ENCODE results near the gene LRRC45.

Gene LRRC45

DNA sequence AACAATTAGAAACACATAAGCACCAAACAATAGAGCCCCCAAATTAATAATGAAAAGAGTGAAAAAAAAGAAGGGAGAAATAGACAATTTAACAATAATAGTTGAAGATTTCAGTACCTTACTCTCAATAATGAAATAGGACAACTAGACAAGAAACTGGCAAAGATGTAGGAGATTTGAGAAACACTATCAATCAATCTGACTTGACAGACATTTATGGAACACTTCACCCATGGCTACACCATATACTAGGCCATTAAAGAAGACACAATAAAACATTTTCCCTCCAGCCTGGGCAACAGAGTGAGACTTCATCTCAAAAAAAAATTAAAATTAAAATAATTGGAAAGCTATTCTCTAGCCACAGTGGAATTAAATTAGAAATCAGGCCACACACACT, 47.5 kb downstream of the LRRC45 start:
- H3K27ac ChIP-seq (ENCODE audit: low read depth, low read length) = no peak overlapping the region
- H3K36me3 ChIP-seq (ENCODE audit: low read length) = no peaks in the 10 kb centered on the region
- no peak overlapping the region for H3K4me3 ChIP-seq (ENCODE audit: insufficient read depth, low read length, poor library complexity, severe bottlenecking)
- no peaks in the 10 kb centered on the region for H3K9me2 ChIP-seq (replicated peaks; ENCODE audit: insufficient read depth, low read length)
- H3K27me3 ChIP-seq (ENCODE audit: low read length) = no peaks in the 10 kb centered on the region
- no peaks in the 10 kb centered on the region for H4K20me1 ChIP-seq (ENCODE audit: low read depth, low read length)
- H3K79me2 ChIP-seq (ENCODE audit: insufficient read depth, low read length) = no peaks in the 10 kb centered on the region
- H3K9ac ChIP-seq (ENCODE audit: low read length) = no peak overlapping the region
- H3K9me3 ChIP-seq (ENCODE audit: insufficient read depth, low read length) = no peaks in the 10 kb centered on the region
- H3K4me2 ChIP-seq (ENCODE audit: low read depth, low read length, poor library complexity, severe bottlenecking) = no peak overlapping the region
- H2AFZ ChIP-seq (ENCODE audit: low read depth, low read length, severe bottlenecking) = no peak overlapping the region
- no peaks in the 10 kb centered on the region for H3F3A ChIP-seq (ENCODE audit: insufficient read depth)
- TF ChIP-seq EZH2phosphoT487 (conservative IDR thresholded peaks at IDR 0.05; ENCODE audit: low read length) (no peak), CTCF (IDR thresholded peaks at IDR 0.05; ENCODE audit: insufficient read depth, low read length, poor library complexity, severe bottlenecking) (no peak)

GRCh38 chr17:82072827-82073226, 49.7 kb downstream of the LRRC45 start:
- no peaks in the 10 kb centered on the region for H3K9me2 ChIP-seq (replicated peaks; ENCODE audit: insufficient read depth, low read length)
- no peaks in the 10 kb centered on the region for H3K9me3 ChIP-seq (ENCODE audit: insufficient read depth, low read length)
- H3K4me3 ChIP-seq (ENCODE audit: insufficient read depth, low read length, poor library complexity, severe bottlenecking) = no peak overlapping the region
- peaks cover 9% of the 10 kb centered on the region; the same call in 1 of the 2 replicates for H3F3A ChIP-seq (ENCODE audit: insufficient read depth)
- TF ChIP-seq CTCF (IDR thresholded peaks at IDR 0.05; ENCODE audit: insufficient read depth, low read length, poor library complexity, severe bottlenecking) (no peak), EZH2phosphoT487 (conservative IDR thresholded peaks at IDR 0.05; ENCODE audit: low read length) (no peak)
- no peak overlapping the region for H3K27ac ChIP-seq (ENCODE audit: low read depth, low read length)
- H2AFZ ChIP-seq (ENCODE audit: low read depth, low read length, severe bottlenecking) = no peak overlapping the region
- no peak overlapping the region for H3K9ac ChIP-seq (ENCODE audit: low read length)
- H3K4me2 ChIP-seq (ENCODE audit: low read depth, low read length, poor library complexity, severe bottlenecking) = no peak overlapping the region
- no peaks in the 10 kb centered on the region for H4K20me1 ChIP-seq (ENCODE audit: low read depth, low read length)
- no peaks in the 10 kb centered on the region for H3K79me2 ChIP-seq (ENCODE audit: insufficient read depth, low read length)
- no peaks in the 10 kb centered on the region for H3K27me3 ChIP-seq (ENCODE audit: low read length)
- no peaks in the 10 kb centered on the region for H3K36me3 ChIP-seq (ENCODE audit: low read length)

GRCh38 chr17:82073446-82073845, 50.3 kb downstream of the LRRC45 start:
- Histone ChIP-seq H3K9me2 (replicated peaks; ENCODE audit: insufficient read depth, low read length) (no peaks in the 10 kb centered on the region), H3K9ac (ENCODE audit: low read length) (no peak overlapping the region), H3K27me3 (ENCODE audit: low read length) (no peaks in the 10 kb centered on the region), H2AFZ (ENCODE audit: low read depth, low read length, severe bottlenecking) (no peak overlapping the region), H3K4me2 (ENCODE audit: low read depth, low read length, poor library complexity, severe bottlenecking) (no peak overlapping the region), H4K20me1 (ENCODE audit: low read depth, low read length) (no peaks in the 10 kb centered on the region), H3F3A (ENCODE audit: insufficient read depth) (peaks cover 9% of the 10 kb centered on the region; the same call in 1 of the 2 replicates), H3K4me3 (ENCODE audit: insufficient read depth, low read length, poor library complexity, severe bottlenecking) (no peak overlapping the region), H3K9me3 (ENCODE audit: insufficient read depth, low read length) (no peaks in the 10 kb centered on the region), H3K79me2 (ENCODE audit: insufficient read depth, low read length) (no peaks in the 10 kb centered on the region), H3K27ac (ENCODE audit: low read depth, low read length) (no peak overlapping the region), H3K36me3 (ENCODE audit: low read length) (no peaks in the 10 kb centered on the region)
- no peak for TF ChIP-seq CTCF (IDR thresholded peaks at IDR 0.05; ENCODE audit: insufficient read depth, low read length, poor library complexity, severe bottlenecking)
- TF ChIP-seq EZH2phosphoT487 (conservative IDR thresholded peaks at IDR 0.05; ENCODE audit: low read length) = no peak
